ENCODE data around the gene SLC13A4.

DNA sequence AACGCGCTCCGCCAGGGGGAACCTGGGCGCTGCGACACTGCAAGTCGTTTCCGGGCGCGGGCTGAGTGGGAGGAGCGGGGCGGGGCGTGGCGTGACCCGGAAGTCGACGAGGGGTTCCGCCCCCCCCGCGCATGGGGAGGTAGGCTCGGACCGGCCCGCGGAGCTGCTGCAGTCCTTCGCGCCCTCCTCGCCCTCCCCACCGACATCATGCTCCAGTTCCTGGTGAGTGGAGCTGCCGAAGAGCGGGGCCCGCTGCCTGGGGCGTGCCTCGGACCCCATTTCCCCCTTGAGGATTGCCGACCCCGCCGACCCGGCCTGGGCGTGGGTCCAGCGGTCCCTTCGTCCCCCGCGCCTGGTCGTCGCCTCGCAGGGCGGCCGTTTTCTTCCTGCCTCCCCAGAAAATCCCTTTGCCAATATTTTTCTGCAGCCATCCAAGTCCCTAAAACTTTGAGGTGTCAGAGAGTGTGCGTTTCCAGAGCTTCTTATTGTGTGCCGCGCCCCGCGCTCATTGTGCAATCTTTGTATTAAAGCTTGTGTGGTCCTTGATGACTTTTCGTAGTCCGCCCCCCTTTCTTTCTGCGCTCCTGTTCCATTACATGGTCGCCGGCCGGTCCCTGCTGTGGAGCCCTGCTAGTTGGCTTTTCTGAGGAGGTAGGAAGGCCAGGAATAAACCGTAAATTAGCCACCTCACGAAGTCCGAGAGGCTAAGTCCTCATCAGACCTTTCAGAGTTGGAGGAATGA is 65.4 kb downstream of the SLC13A4 start, which contains the start of gene STMP1:
- TF ChIP-seq MYC (CRISPR knock-in tag; IDR thresholded peaks at IDR 0.05; ENCODE audit: borderline replicate concordance) (peak; percentile 91), TFE3 (CRISPR knock-in tag; IDR thresholded peaks at IDR 0.05) (peak; percentile 40; the same call in 1 of the 2 replicates), ZNF547 (CRISPR knock-in tag; IDR thresholded peaks at IDR 0.05) (peak; percentile 91), SMC3 (IDR thresholded peaks at IDR 0.05; ENCODE audit: low read length) (no peak), RAD51 (IDR thresholded peaks at IDR 0.05; ENCODE audit: borderline replicate concordance) (no peak), JUND (CRISPR knock-in tag; IDR thresholded peaks at IDR 0.05) (no peak)
- TF ChIP-seq, protein P1, sequence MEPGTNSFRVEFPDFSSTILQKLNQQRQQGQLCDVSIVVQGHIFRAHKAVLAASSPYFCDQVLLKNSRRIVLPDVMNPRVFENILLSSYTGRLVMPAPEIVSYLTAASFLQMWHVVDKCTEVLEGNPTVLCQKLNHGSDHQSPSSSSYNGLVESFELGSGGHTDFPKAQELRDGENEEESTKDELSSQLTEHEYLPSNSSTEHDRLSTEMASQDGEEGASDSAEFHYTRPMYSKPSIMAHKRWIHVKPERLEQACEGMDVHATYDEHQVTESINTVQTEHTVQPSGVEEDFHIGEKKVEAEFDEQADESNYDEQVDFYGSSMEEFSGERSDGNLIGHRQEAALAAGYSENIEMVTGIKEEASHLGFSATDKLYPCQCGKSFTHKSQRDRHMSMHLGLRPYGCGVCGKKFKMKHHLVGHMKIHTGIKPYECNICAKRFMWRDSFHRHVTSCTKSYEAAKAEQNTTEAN (CRISPR knock-in tag; conservative IDR thresholded peaks at IDR 0.05) = 0 out of 2 replicates have a peak, but pooled peaks have one; percentile 63

Data from HepG2 (cell line).